Activated gamma-delta T cell treated with Interleukin-2 at 50 U/mL for 16 hours (primary cell): ENCODE results near the gene ST6GALNAC2.
A peak's percentile ranks its signal among the peaks of the same experiment; 100 is the strongest.
"Not testable (repeated sequence)": the region's sequence is repeated elsewhere in the genome, so short reads cannot be mapped to it uniquely, and the experiment has no call there.

ENCODE experiments used
- DNase-seq: peaks from one replicate; pipeline ENCODE4 v3.0.0-alpha.2; 2020

Gene ST6GALNAC2

GRCh38 chr17:76570457-76570856 is 15.2 kb downstream of the ST6GALNAC2 start:
- no peak for DNase-seq

- DNase-seq: no peak
Observed at GRCh38 chr17:76569607-76570279, 15.9 kb downstream of the ST6GALNAC2 start.

- DNase-seq: no peak
Observed at GRCh38 chr17:76568811-76569221, 16.8 kb downstream of the ST6GALNAC2 start.

- no peak for DNase-seq
Observed at GRCh38 chr17:76567634-76568432, 17.8 kb downstream of the ST6GALNAC2 start.

- DNase-seq: no peak
Observed at GRCh38 chr17:76566988-76567431, 18.6 kb downstream of the ST6GALNAC2 start.

GRCh38 chr17:76566613-76566943 is 19.1 kb downstream of the ST6GALNAC2 start:
- no peak for DNase-seq

GRCh38 chr17:76565728-76566612 is 19.7 kb downstream of the ST6GALNAC2 start:
- no peak for DNase-seq

GRCh38 chr17:76564991-76565727 is 20.5 kb downstream of the ST6GALNAC2 start:
- DNase-seq: not testable (repeated sequence)

- not testable (repeated sequence) for DNase-seq
Observed at GRCh38 chr17:76563359-76563758, 22.3 kb downstream of the ST6GALNAC2 start.

- no peak for DNase-seq
Observed at GRCh38 chr17:76562734-76563148, 22.9 kb downstream of the ST6GALNAC2 start.

- DNase-seq: no peak
Observed at GRCh38 chr17:76561799-76562268, 23.8 kb downstream of the ST6GALNAC2 start.

GRCh38 chr17:76561332-76561731 is 24.3 kb downstream of the ST6GALNAC2 start:
- DNase-seq: no peak

GRCh38 chr17:76560877-76561221 is 24.8 kb downstream of the ST6GALNAC2 start:
- no peak for DNase-seq

- no peak for DNase-seq
Observed at GRCh38 chr17:76560036-76560876, 25.4 kb downstream of the ST6GALNAC2 start.

- DNase-seq: not testable (repeated sequence)
Observed at GRCh38 chr17:76559460-76559859, 26.2 kb downstream of the ST6GALNAC2 start.

- DNase-seq: no peak
Observed at GRCh38 chr17:76558198-76559095, 27.2 kb downstream of the ST6GALNAC2 start.

- peak; percentile 90 for DNase-seq
Observed at GRCh38 chr17:76557368-76558197, 28.1 kb downstream of the ST6GALNAC2 start.

- DNase-seq: peak; percentile 33
Observed at GRCh38 chr17:76556765-76557367, 28.8 kb downstream of the ST6GALNAC2 start.

GRCh38 chr17:76554131-76554530 is 31.5 kb downstream of the ST6GALNAC2 start:
- DNase-seq: no peak
